HepG2 (cell line): ENCODE data around the gene ZNF813. TPM values are rescaled to one million over a fixed set of nuclear protein-coding genes. Genes with fewer than 3 reads are reported as not detected.
A peak's percentile ranks its signal among the peaks of the same experiment; 100 is the strongest.

Source experiments
- HMG20B ChIP-seq: conservative IDR thresholded peaks from 2 replicates; pipeline ENCODE4 v1.6.1; 2016; ENCODE audit warnings: missing genetic modification reagents, missing compliant biosample characterization
- HNRNPL ChIP-seq: fragments of 200-400 bp; formaldehyde crosslinking; IDR thresholded peaks from 2 replicates; pipeline ENCODE4 v1.6.1; 2017; ENCODE audit warnings: mild to moderate bottlenecking, low read depth, low read length
- MAFK ChIP-seq, 2 experiments: IDR thresholded peaks in 1 of 2; conservative IDR thresholded peaks in 1 of 2; 2 replicates each; pipeline ENCODE4 v1.6.1; 2011; ENCODE audit warnings: improper control_type of control experiment in 2 of 2, low read length in 2 of 2
- NFKB2 ChIP-seq: sonication (generic); formaldehyde crosslinking; IDR thresholded peaks from 2 replicates; pipeline ENCODE4 v1.4.0; 2020; ENCODE audit warnings: missing genetic modification reagents, borderline replicate concordance
- SIN3A ChIP-seq: IDR thresholded peaks from 2 replicates; pipeline ENCODE4 v1.6.1; 2011; ENCODE audit warnings: low read depth, mild to moderate bottlenecking, control low read depth, low read length, borderline replicate concordance
- ZKSCAN5 ChIP-seq: sonication (generic); formaldehyde crosslinking; IDR thresholded peaks from 2 replicates; pipeline ENCODE4 v1.5.1; 2020; ENCODE audit warnings: mild to moderate bottlenecking, missing genetic modification reagents
- ZNF160 ChIP-seq: sonication (generic); formaldehyde crosslinking; IDR thresholded peaks from 2 replicates; pipeline ENCODE4 v1.8.0; 2022; ENCODE audit warnings: mild to moderate bottlenecking, inconsistent platforms, missing genetic modification reagents
- ZNF274 ChIP-seq: sonication (generic); formaldehyde crosslinking; IDR thresholded peaks from 2 replicates; pipeline ENCODE4 v1.5.1; 2020; ENCODE audit warnings: mild to moderate bottlenecking, missing genetic modification reagents
- ZNF3 ChIP-seq: IDR thresholded peaks from 2 replicates; pipeline ENCODE4 v1.7.0; 2017; ENCODE audit warnings: inconsistent platforms
- ZNF337 ChIP-seq: sonication (generic); formaldehyde crosslinking; IDR thresholded peaks from 2 replicates; pipeline ENCODE4 v1.5.1; 2020; ENCODE audit warnings: missing genetic modification reagents, low read depth, mild to moderate bottlenecking, borderline replicate concordance
- ZNF557 ChIP-seq: sonication (generic); formaldehyde crosslinking; IDR thresholded peaks from 2 replicates; pipeline ENCODE4 v1.4.0; 2020; ENCODE audit warnings: missing genetic modification reagents
- polyA plus RNA-seq, 8 experiments: library from polyadenylated mRNA; depleted of rRNA in 3 of 8; stranded (reverse) in 7 of 8; unstranded in 1 of 8; fragments of >200 nt; fragmentation: Illumina TruSeq in 4 of 8; extraction: Trizol in 4 of 8; gene quantifications; 2 replicates each; pipeline versions ENCODE4 v1.2.1 to v1.2.3, GENCODE V29; 2011 to 2016; ENCODE audit warnings: low read depth in 4 of 8, missing spikeins in 1 of 8, mixed read lengths in 1 of 8; ENCODE audit not compliant: insufficient read depth in 1 of 8
- total RNA-seq, 5 experiments: library from RNA; depleted of rRNA; stranded (reverse); fragments of >200 nt; fragmentation: Illumina TruSeq; extraction: Trizol; gene quantifications; 2 replicates each; pipeline ENCODE4 v1.2.3, GENCODE V29; 2016; ENCODE audit warnings: low read depth in 1 of 5
- TF ChIP-seq, protein P1 (sequence below): sonication (generic); formaldehyde crosslinking; IDR thresholded peaks from 2 replicates; pipeline ENCODE4 v1.4.0; 2020; ENCODE audit warnings: missing genetic modification reagents
- TF ChIP-seq, protein P2 (sequence below): sonication (generic); formaldehyde crosslinking; IDR thresholded peaks from 2 replicates; pipeline ENCODE4 v1.4.0; 2020; ENCODE audit warnings: mild to moderate bottlenecking, missing genetic modification reagents
- TF ChIP-seq, protein P3 (sequence below): fragments of 450-650 bp; IDR thresholded peaks from 2 replicates; pipeline ENCODE4 v1.6.1; 2017
- TF ChIP-seq, protein P4 (sequence below): sonication (generic); formaldehyde crosslinking; IDR thresholded peaks from 2 replicates; pipeline ENCODE4 v1.5.1; 2020; ENCODE audit warnings: missing genetic modification reagents, mild to moderate bottlenecking, borderline replicate concordance
- TF ChIP-seq, protein P5 (sequence below): sonication (generic); formaldehyde crosslinking; IDR thresholded peaks from 2 replicates; pipeline ENCODE4 v1.8.0; 2023; ENCODE audit warnings: mild to moderate bottlenecking, missing genetic modification reagents
- TF ChIP-seq, protein P6 (sequence below): sonication (generic); formaldehyde crosslinking; IDR thresholded peaks from 2 replicates; pipeline ENCODE4 v1.4.0; 2020; ENCODE audit warnings: mild to moderate bottlenecking, low read depth, missing genetic modification reagents

The ZNF813 gene
- total and polyA plus RNA-seq, 2 of the 13 experiments (the other 11 are each of a cell fraction or from before 2014, with no cell fraction given): 2.1 to 8.9 TPM

GRCh38 chr19:53507523-53508442 is 40.2 kb downstream of the ZNF813 start (continued):
- TF ChIP-seq, protein P1, sequence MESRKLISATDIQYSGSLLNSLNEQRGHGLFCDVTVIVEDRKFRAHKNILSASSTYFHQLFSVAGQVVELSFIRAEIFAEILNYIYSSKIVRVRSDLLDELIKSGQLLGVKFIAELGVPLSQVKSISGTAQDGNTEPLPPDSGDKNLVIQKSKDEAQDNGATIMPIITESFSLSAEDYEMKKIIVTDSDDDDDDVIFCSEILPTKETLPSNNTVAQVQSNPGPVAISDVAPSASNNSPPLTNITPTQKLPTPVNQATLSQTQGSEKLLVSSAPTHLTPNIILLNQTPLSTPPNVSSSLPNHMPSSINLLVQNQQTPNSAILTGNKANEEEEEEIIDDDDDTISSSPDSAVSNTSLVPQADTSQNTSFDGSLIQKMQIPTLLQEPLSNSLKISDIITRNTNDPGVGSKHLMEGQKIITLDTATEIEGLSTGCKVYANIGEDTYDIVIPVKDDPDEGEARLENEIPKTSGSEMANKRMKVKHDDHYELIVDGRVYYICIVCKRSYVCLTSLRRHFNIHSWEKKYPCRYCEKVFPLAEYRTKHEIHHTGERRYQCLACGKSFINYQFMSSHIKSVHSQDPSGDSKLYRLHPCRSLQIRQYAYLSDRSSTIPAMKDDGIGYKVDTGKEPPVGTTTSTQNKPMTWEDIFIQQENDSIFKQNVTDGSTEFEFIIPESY: peak; percentile 64
- TF ChIP-seq ZNF557 (CRISPR knock-in tag) (peak; percentile 56; the same call in 1 of the 2 replicates), ZKSCAN5 (no peak), ZNF337 (CRISPR knock-in tag) (0 out of 2 replicates have a peak, but pooled peaks have one; percentile 32), ZNF160 (CRISPR knock-in tag) (no peak), MAFK (conservative IDR thresholded peaks at IDR 0.05 in 1 of 2, IDR thresholded peaks at IDR 0.05 in 1 of 2; ENCODE audit: low read length in 2 of 2) (no peak), ZNF3 (CRISPR knock-in tag) (no peak), HNRNPL (no peak), HMG20B (CRISPR knock-in tag) (peak; percentile 48; the same call in 1 of the 2 replicates), SIN3A (peak; percentile 71; the same call in 1 of the 2 replicates), NFKB2 (CRISPR knock-in tag) (no peak; the same call in 1 of the 2 replicates), ZNF274 (CRISPR knock-in tag) (peak; percentile 20; the same call in 1 of the 2 replicates)
- TF ChIP-seq, protein P2, sequence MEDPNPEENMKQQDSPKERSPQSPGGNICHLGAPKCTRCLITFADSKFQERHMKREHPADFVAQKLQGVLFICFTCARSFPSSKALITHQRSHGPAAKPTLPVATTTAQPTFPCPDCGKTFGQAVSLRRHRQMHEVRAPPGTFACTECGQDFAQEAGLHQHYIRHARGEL (CRISPR knock-in tag): no peak
- TF ChIP-seq, protein P3, sequence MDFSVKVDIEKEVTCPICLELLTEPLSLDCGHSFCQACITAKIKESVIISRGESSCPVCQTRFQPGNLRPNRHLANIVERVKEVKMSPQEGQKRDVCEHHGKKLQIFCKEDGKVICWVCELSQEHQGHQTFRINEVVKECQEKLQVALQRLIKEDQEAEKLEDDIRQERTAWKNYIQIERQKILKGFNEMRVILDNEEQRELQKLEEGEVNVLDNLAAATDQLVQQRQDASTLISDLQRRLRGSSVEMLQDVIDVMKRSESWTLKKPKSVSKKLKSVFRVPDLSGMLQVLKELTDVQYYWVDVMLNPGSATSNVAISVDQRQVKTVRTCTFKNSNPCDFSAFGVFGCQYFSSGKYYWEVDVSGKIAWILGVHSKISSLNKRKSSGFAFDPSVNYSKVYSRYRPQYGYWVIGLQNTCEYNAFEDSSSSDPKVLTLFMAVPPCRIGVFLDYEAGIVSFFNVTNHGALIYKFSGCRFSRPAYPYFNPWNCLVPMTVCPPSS: no peak
- TF ChIP-seq, protein P4, sequence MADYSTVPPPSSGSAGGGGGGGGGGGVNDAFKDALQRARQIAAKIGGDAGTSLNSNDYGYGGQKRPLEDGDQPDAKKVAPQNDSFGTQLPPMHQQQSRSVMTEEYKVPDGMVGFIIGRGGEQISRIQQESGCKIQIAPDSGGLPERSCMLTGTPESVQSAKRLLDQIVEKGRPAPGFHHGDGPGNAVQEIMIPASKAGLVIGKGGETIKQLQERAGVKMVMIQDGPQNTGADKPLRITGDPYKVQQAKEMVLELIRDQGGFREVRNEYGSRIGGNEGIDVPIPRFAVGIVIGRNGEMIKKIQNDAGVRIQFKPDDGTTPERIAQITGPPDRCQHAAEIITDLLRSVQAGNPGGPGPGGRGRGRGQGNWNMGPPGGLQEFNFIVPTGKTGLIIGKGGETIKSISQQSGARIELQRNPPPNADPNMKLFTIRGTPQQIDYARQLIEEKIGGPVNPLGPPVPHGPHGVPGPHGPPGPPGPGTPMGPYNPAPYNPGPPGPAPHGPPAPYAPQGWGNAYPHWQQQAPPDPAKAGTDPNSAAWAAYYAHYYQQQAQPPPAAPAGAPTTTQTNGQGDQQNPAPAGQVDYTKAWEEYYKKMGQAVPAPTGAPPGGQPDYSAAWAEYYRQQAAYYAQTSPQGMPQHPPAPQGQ (CRISPR knock-in tag): no peak
- TF ChIP-seq, protein P5, sequence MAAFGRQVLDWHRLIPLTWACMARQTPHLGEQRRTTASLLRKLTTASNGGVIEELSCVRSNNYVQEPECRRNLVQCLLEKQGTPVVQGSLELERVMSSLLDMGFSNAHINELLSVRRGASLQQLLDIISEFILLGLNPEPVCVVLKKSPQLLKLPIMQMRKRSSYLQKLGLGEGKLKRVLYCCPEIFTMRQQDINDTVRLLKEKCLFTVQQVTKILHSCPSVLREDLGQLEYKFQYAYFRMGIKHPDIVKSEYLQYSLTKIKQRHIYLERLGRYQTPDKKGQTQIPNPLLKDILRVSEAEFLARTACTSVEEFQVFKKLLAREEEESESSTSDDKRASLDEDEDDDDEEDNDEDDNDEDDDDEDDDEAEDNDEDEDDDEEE (CRISPR knock-in tag): 0 out of 2 replicates have a peak, but pooled peaks have one; percentile 7
- TF ChIP-seq, protein P6, sequence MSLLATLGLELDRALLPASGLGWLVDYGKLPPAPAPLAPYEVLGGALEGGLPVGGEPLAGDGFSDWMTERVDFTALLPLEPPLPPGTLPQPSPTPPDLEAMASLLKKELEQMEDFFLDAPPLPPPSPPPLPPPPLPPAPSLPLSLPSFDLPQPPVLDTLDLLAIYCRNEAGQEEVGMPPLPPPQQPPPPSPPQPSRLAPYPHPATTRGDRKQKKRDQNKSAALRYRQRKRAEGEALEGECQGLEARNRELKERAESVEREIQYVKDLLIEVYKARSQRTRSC (CRISPR knock-in tag): no peak
